Head of caudate nucleus (tissue), 42 donors: Measurements from ENCODE around the gene TUFT1.

Source experiments
- DNase-seq, 42 donors: peaks; one replicate each; pipeline versions ENCODE4 v3.0.0 to v3.0.0-alpha.2; 2020 to 2021; ENCODE audit warnings: mixed read lengths in 7 of 42
- intact Hi-C: fragments of 100-400 bp; cut with DNase I; formaldehyde crosslinking; loops from one replicate; pipeline ENCODE4 v1.15.0; 2022

TUFT1 gene

GRCh38 chr1:151629278-151629677, 89.2 kb downstream of the TUFT1 start:
- DNase-seq = no peak
- intact Hi-C loops = no loop called here
